ENCODE measurements around the gene FOLR1. TPM values are rescaled to one million over a fixed set of nuclear protein-coding genes. Genes with fewer than 3 reads are reported as not detected.
A peak's percentile ranks its signal among the peaks of the same experiment; 100 is the strongest.

FOLR1 gene
- total RNA-seq, 4 donors from 2014 or later: 0.38 to 7.6 (median 1.5) TPM; not detected in 1

DNA sequence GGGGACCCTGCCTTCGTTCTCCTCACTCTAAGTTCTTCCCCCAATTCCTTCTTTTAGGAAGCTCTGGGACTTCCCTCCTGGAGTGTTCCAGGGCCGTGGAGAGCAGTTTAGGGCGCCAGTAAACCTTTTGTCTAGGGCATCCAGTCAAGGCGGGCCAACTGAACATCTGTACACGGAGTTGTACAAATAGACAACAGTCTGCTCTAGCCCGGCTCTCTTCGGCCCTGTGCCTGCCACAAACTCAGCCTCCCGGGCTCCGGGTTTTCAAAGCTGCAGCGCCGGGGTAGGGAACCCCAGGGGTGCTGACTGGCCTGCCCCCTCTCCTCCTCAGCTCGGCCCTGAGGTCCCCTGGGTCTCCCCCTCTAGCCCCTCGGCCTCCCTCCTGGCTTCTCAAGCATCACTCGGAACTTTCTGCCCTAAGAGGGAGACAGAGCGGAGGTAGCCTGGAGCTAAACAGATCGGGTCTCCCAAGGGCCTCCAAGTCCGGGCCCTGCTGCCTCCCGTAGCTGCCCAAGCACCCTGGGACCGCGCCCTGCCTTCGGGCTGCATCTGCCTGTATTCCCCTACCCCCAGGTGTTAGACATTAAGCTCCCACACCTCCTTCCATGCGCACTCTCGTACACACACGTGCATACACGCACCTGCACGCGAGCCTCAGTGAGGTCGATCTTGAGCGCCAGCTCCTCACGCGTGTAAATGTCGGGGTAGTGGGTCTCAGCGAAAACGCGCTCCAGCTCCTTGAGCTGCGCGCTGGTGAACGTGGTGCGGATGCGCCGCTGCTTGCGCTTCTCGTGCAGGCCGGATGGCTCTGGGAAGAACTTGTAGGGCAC lies 48.7 kb downstream of the FOLR1 start:
- peaks cover 12 to 29% (median 13%) of the 10 kb centered on the region in 3 donors for H3K36me3 ChIP-seq
- TF ChIP-seq, protein P1, sequence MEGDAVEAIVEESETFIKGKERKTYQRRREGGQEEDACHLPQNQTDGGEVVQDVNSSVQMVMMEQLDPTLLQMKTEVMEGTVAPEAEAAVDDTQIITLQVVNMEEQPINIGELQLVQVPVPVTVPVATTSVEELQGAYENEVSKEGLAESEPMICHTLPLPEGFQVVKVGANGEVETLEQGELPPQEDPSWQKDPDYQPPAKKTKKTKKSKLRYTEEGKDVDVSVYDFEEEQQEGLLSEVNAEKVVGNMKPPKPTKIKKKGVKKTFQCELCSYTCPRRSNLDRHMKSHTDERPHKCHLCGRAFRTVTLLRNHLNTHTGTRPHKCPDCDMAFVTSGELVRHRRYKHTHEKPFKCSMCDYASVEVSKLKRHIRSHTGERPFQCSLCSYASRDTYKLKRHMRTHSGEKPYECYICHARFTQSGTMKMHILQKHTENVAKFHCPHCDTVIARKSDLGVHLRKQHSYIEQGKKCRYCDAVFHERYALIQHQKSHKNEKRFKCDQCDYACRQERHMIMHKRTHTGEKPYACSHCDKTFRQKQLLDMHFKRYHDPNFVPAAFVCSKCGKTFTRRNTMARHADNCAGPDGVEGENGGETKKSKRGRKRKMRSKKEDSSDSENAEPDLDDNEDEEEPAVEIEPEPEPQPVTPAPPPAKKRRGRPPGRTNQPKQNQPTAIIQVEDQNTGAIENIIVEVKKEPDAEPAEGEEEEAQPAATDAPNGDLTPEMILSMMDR (IDR thresholded peaks at IDR 0.05): no peak
- no peak for TF ChIP-seq POLR2A (IDR thresholded peaks at IDR 0.05)
- H3K27me3 ChIP-seq: peaks cover 8 to 63% (median 32%) of the 10 kb centered on the region in 4 donors
- H3K27ac ChIP-seq: peak overlapping the region in 3 of 4 donors; percentile 36 to 73 (median 64)
- peak overlapping the region; percentile 9 to 67 (median 38) for H3K4me3 ChIP-seq
- H3K9me3 ChIP-seq: no peaks in the 10 kb centered on the region
- WGBS, 2 donors: 40 to 47% methylated on average over 17 to 18 of the region's 44 CpGs
- no peak for DNase-seq
- H3K4me1 ChIP-seq: peaks cover 32 to 73% (median 33%) of the 10 kb centered on the region in 3 donors
- intact Hi-C loops (cut with DNase I): no loop called here

DNA sequence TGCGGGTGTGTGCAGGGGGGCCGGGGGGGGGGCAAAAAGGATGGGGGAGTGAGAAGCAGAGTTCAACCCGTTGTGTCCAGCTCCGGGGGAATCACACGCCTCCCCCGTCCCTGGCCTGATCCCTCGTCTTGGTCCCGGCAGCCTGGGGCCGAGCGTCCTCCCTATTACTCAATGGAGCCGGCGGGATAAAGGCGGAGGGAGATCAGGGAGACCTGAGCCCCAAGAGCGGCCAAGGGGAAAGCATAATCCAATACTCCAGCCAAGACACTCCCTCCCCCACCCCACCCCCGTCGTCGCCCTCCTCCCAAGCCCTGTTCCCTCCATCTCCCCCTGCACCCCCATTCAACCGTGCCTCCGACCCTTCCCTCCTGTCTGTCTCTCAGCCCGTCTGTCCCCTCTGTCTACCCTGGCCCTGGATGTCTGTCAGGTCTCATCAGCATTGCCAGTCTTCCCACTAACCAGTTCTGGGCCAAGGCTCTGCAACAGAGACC lies 49.4 kb downstream of the FOLR1 start:
- Histone ChIP-seq H3K36me3 (peaks cover 7 to 23% (median 13%) of the 10 kb centered on the region in 3 donors), H3K27ac (no peak overlapping the region), H3K4me1 (peaks cover 32 to 66% (median 33%) of the 10 kb centered on the region in 3 donors), H3K27me3 (peaks cover 8 to 69% (median 35%) of the 10 kb centered on the region in 4 donors), H3K9me3 (no peaks in the 10 kb centered on the region), H3K4me3 (no peak overlapping the region)
- TF ChIP-seq, protein P1 (IDR thresholded peaks at IDR 0.05): no peak
- TF ChIP-seq POLR2A (IDR thresholded peaks at IDR 0.05): no peak
- 46 to 62% methylated on average over 16 to 17 of the region's 20 CpGs for WGBS, 2 donors
- intact Hi-C loops (cut with DNase I): no loop called here
- DNase-seq: no peak

DNA sequence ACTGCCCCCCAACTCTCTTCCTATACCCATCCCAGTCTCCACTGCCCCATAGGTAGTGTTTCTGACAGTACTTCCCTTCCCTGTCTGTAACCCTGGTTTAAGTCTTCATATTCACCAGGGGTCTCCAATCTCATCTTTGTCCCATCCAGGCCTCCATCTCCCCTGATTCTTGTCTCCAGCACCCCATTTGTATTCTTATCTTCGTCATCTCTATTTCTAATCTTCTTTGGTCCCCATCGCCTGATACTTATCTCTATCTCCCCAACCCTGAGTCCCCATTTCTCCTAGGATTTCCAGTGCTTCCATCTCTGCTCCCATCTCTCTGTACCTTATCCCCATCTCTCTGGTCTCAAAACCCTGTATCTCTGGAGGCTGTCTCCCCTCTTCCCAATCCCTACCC lies 50.2 kb downstream of the FOLR1 start:
- Histone ChIP-seq H3K4me1 (peaks cover 32 to 62% (median 33%) of the 10 kb centered on the region in 3 donors), H3K4me3 (no peak overlapping the region), H3K36me3 (peaks cover 4 to 15% (median 6%) of the 10 kb centered on the region in 3 donors), H3K27me3 (peaks cover 8 to 77% (median 35%) of the 10 kb centered on the region in 4 donors), H3K9me3 (no peaks in the 10 kb centered on the region), H3K27ac (no peak overlapping the region)
- TF ChIP-seq, protein P1 (IDR thresholded peaks at IDR 0.05): no peak
- no peak for TF ChIP-seq POLR2A (IDR thresholded peaks at IDR 0.05)
- intact Hi-C loops (cut with DNase I): no loop called here
- WGBS, 2 donors: 96 to 100% methylated on average over 2 of the region's 2 CpGs
- no peak for DNase-seq

DNA sequence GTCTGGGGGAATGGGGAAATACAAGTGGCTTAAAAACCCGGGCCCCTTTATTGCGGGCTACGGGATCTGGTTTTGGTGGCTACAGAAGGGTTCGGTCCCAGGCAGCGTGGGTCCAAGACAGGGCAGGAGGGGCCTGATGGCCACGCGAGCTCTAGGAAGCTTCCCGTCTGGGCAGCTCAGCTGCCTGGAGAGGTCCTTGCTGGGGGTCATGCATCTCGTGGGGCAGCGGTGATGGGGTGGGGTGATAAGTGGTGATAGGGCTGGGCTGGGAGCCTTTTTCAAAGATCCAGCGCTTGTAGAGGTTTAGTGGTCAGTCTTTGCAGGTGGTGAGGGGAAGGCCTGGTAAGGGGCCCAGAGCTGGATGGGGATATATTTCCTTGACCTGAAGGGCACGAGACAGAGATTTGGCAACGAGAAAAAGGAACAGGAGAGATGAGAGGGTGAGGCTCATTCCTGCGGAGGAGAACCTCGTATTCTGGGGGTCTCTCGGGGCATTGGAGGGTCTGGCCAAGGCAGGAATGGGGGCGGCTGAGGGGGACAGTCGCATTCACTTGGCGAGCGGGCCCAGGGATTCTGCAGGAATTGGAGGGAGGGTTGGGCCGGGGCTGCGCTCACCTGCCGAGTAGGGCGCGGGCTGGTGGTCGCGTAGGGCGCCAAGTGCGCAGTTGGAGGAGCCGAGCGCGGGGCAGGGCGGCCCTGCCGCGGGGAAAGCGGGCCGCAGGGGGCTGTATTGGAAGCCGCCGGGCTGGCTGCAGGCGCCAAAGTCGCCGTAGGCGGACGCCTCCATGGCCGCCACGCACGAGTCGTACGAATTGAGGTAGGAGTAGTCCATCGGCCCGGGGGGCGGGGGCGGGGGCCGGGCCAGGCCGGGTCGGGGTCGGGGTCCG lies 51.5 kb downstream of the FOLR1 start:
- Histone ChIP-seq H3K36me3 (peaks cover 0 to 3% (median 0%) of the 10 kb centered on the region in 3 donors), H3K27ac (no peak overlapping the region), H3K27me3 (peaks cover 8 to 85% (median 35%) of the 10 kb centered on the region in 4 donors), H3K4me3 (peak overlapping the region in 2 of 4 donors; percentile 10 to 47), H3K9me3 (no peaks in the 10 kb centered on the region), H3K4me1 (peaks cover 26 to 49% (median 28%) of the 10 kb centered on the region in 3 donors)
- WGBS, 2 donors: 32 to 58% methylated on average over 18 to 26 of the region's 58 CpGs
- no peak for TF ChIP-seq POLR2A (IDR thresholded peaks at IDR 0.05)
- TF ChIP-seq, protein P1 (IDR thresholded peaks at IDR 0.05): no peak
- no peak for DNase-seq
- intact Hi-C loops (cut with DNase I): no loop called here
